ENCODE data around the gene PITRM1.

GRCh38 chr10:3133948-3134347 lies 38.6 kb downstream of the PITRM1 start:
- TF ChIP-seq EZH2 (IDR thresholded peaks at IDR 0.05; ENCODE audit: borderline replicate concordance, low read depth, low read length, severe bottlenecking) (no peak), CTCF (IDR thresholded peaks at IDR 0.05; ENCODE audit: extremely low read depth in 1 of 2, insufficient read depth in 1 of 2, low read depth in 1 of 2, low read length in 2 of 2) (no peak), POLR2A (IDR thresholded peaks at IDR 0.05; ENCODE audit: low read depth, low read length) (no peak), POLR2AphosphoS5 (IDR thresholded peaks at IDR 0.05; ENCODE audit: insufficient read depth, low read depth, low read length) (no peak), MAX (IDR thresholded peaks at IDR 0.05; ENCODE audit: insufficient read depth, insufficient read length) (no peak), JUN (IDR thresholded peaks at IDR 0.05; ENCODE audit: borderline replicate concordance, insufficient read depth, insufficient read length, low read depth) (no peak), MYC (IDR thresholded peaks at IDR 0.05; ENCODE audit: low read depth, low read length) (no peak), GATA2 (IDR thresholded peaks at IDR 0.05; ENCODE audit: insufficient read depth, insufficient read length, low read depth, low read length) (no peak), FOS (IDR thresholded peaks at IDR 0.05; ENCODE audit: borderline replicate concordance, insufficient read depth, low read length) (no peak)

Measured in endothelial cell of umbilical vein (primary cell).